HCT116 (cell line): ENCODE results near the gene SHOC2. TPM values are rescaled to one million over a fixed set of nuclear protein-coding genes. Genes with fewer than 3 reads are reported as not detected.

ENCODE experiments used
- ATAC-seq: fragments of 200-7000 bp; cut with Tn5 transposase; 2 replicates; pipeline ENCODE4 v1.9.1; 2020; ENCODE audit warnings: mild to moderate bottlenecking, moderate library complexity
- BruUV-seq: library from RNA; stranded (reverse); fragments of 400-500 nt; replicated peaks from 2 replicates; lab custom pipeline; 2021; lab: Mats Ljungman, UMichigan
- CTCF ChIA-PET: fragments of 300-600 bp; sonication (Branson Sonifier 250); formaldehyde crosslinking; loops from one replicate; lab custom pipeline; 2021; ENCODE audit warnings: antibody characterized with exemption; lab: Charles Lee
- POLR2A ChIA-PET: fragments of 300-600, 350-600 bp; sonication (Branson Sonifier 250); formaldehyde crosslinking; loops from one replicate; lab custom pipeline; 2021; ENCODE audit warnings: antibody characterized with exemption; lab: Charles Lee
- RAD21 ChIA-PET, 2 experiments: fragments of 300-600 bp; sonication (Branson Sonifier 250); formaldehyde crosslinking; loops; one replicate each; lab custom pipeline; 2023; ENCODE audit warnings: low total read pairs in 2 of 2; ENCODE audit not compliant: uncharacterized antibody in 2 of 2, unreplicated experiment in 2 of 2, low non-redundant PET in 1 of 2; lab: Charles Lee
- DNase-seq: peaks from one replicate; pipeline ENCODE4 v3.0.0-alpha.2; 2010; ENCODE audit warnings: low read depth, low spot score
- H2AFZ ChIP-seq: fragments of 200-600 bp; shearing (Covaris generic), sonication (generic); 2 replicates; pipeline ENCODE4 v1.6.1; 2017; ENCODE audit warnings: low read depth, mixed run types, mixed read lengths, antibody characterized with exemption, low read length; ENCODE audit not compliant: poor library complexity, severe bottlenecking
- H3K27ac ChIP-seq: 2 replicates; pipeline ENCODE4 v1.5.1; 2012; ENCODE audit warnings: low read depth, low read length
- H3K27me3 ChIP-seq: fragments of 200-600 bp; sonication (generic); 2 replicates; pipeline ENCODE4 v1.6.1; 2016; ENCODE audit warnings: mixed run types, low read length, mixed read lengths; ENCODE audit not compliant: insufficient read depth
- H3K36me3 ChIP-seq, 2 experiments: fragments of 200-500 bp in 1 of 2; fragments of 200-600 bp in 1 of 2; sonication (Bioruptor generic) in 1 of 2; sonication (generic) in 1 of 2; 2 replicates each; pipeline versions ENCODE4 v1.5.1 to v1.6.1; 2014 to 2016; ENCODE audit warnings: low read length in 2 of 2, inconsistent platforms in 1 of 2, mixed read lengths in 1 of 2, mixed run types in 1 of 2; ENCODE audit not compliant: insufficient read depth in 2 of 2, control insufficient read depth in 1 of 2
- H3K4me1 ChIP-seq, 2 experiments: fragments of 200-600 bp in 1 of 2; sonication (generic) in 1 of 2; 2 replicates each; pipeline versions ENCODE4 v1.5.1 to v1.6.1; 2012 to 2017; ENCODE audit warnings: low read length in 2 of 2, inconsistent platforms in 1 of 2, mild to moderate bottlenecking in 1 of 2, mixed read lengths in 1 of 2, mixed run types in 1 of 2, moderate library complexity in 1 of 2; ENCODE audit not compliant: insufficient read depth in 2 of 2, control insufficient read depth in 1 of 2
- H3K4me2 ChIP-seq: fragments of 200-600 bp; sonication (generic); 2 replicates; pipeline ENCODE4 v1.6.1; 2017; ENCODE audit warnings: mixed run types, low read length, mixed read lengths
- H3K4me3 ChIP-seq, 2 experiments: fragments of 200-600 bp in 1 of 2; sonication (generic) in 1 of 2; replicated peaks in 1 of 2; 2 replicates each; pipeline ENCODE4 v1.5.1; 2011 to 2016; ENCODE audit warnings: low read length in 2 of 2, control low read depth in 1 of 2, low read depth in 1 of 2, mild to moderate bottlenecking in 1 of 2, mixed read lengths in 1 of 2, mixed run types in 1 of 2
- H3K79me2 ChIP-seq: fragments of 200-600 bp; sonication (generic); 2 replicates; pipeline ENCODE4 v1.6.1; 2017; ENCODE audit warnings: mild to moderate bottlenecking, mixed run types, low read length, moderate library complexity, mixed read lengths; ENCODE audit not compliant: insufficient read depth
- H3K9ac ChIP-seq: fragments of 200-600 bp; sonication (generic); 2 replicates; pipeline ENCODE4 v1.6.1; 2016; ENCODE audit warnings: low read length, mixed read lengths
- H3K9me2 ChIP-seq: fragments of 200-600 bp; sonication (generic), shearing (Covaris generic); 2 replicates; pipeline ENCODE4 v1.6.1; 2017; ENCODE audit warnings: mixed run types, mild to moderate bottlenecking, moderate library complexity; ENCODE audit not compliant: insufficient read depth
- H3K9me3 ChIP-seq, 2 experiments: fragments of 200-500 bp in 1 of 2; fragments of 200-600 bp in 1 of 2; sonication (Bioruptor generic) in 1 of 2; sonication (generic) in 1 of 2; 2 replicates each; pipeline ENCODE4 v1.6.1; 2014 to 2017; ENCODE audit warnings: low read length in 2 of 2, mixed read lengths in 2 of 2, inconsistent platforms in 1 of 2, low read depth in 1 of 2, mild to moderate bottlenecking in 1 of 2, mixed run types in 1 of 2, moderate library complexity in 1 of 2; ENCODE audit not compliant: control insufficient read depth in 1 of 2, insufficient read depth in 1 of 2
- H4K20me1 ChIP-seq: fragments of 200-600 bp; sonication (generic), shearing (Covaris generic); 2 replicates; pipeline ENCODE4 v1.6.1; 2017; ENCODE audit warnings: mixed run types, mild to moderate bottlenecking, moderate library complexity; ENCODE audit not compliant: insufficient read depth
- EGR1 ChIP-seq: IDR thresholded peaks from 2 replicates; pipeline ENCODE4 v1.6.1; 2012; ENCODE audit warnings: low read depth
- EZH2 ChIP-seq: fragments of 200-600 bp; sonication (generic); IDR thresholded peaks from 2 replicates; pipeline ENCODE4 v1.6.1; 2017; ENCODE audit warnings: antibody characterized with exemption, mixed run types
- FOSL1 ChIP-seq: IDR thresholded peaks from 2 replicates; pipeline ENCODE4 v1.6.1; 2012; ENCODE audit warnings: low read depth
- RAD21 ChIP-seq: IDR thresholded peaks from 2 replicates; pipeline ENCODE4 v1.6.1; 2012; ENCODE audit warnings: low read depth, mild to moderate bottlenecking
- SIN3A ChIP-seq: IDR thresholded peaks from 2 replicates; pipeline ENCODE4 v1.6.1; 2012; ENCODE audit warnings: low read depth
- TCF7L2 ChIP-seq: IDR thresholded peaks from 2 replicates; pipeline ENCODE4 v1.7.0; 2011; ENCODE audit warnings: borderline replicate concordance, inconsistent platforms; ENCODE audit not compliant: insufficient read depth, insufficient read length; ENCODE audit errors: extremely low read depth
- YY1 ChIP-seq: IDR thresholded peaks from 2 replicates; pipeline ENCODE4 v1.6.1; 2011; ENCODE audit warnings: low read length, low read depth, moderate library complexity, mild to moderate bottlenecking; ENCODE audit not compliant: insufficient replicate concordance; ENCODE audit errors: extremely low read depth
- ZNF274 ChIP-seq: fragments of 200-500 bp; sonication (Bioruptor generic); IDR thresholded peaks from 2 replicates; pipeline ENCODE4 v1.6.1; 2014; ENCODE audit warnings: mild to moderate bottlenecking, low read depth, low read length, inconsistent platforms
- intact Hi-C: fragments of 100-400 bp; cut with micrococcal nuclease; formaldehyde crosslinking; loops from 2 replicates; pipeline ENCODE4 v1.10.0; 2022
- total RNA-seq: library from RNA; stranded (reverse); gene quantifications from one replicate; pipeline ENCODE4 v1.2.1, GENCODE V29; 2021; ENCODE audit not compliant: unreplicated experiment
- TF ChIP-seq, protein P1 (sequence below): IDR thresholded peaks from 2 replicates; pipeline ENCODE4 v1.6.1; 2012; ENCODE audit warnings: low read depth
- TF ChIP-seq, protein P2 (sequence below), 3 experiments: fragments of 200-600 bp in 1 of 3; sonication (generic) in 1 of 3; IDR thresholded peaks in 2 of 3; conservative IDR thresholded peaks in 1 of 3; 2 replicates each; pipeline ENCODE4 v1.5.1; 2012 to 2017; ENCODE audit warnings: low read depth in 2 of 3, low read length in 2 of 3, antibody characterized with exemption in 1 of 3, borderline replicate concordance in 1 of 3, control low read depth in 1 of 3, mild to moderate bottlenecking in 1 of 3, mixed read lengths in 1 of 3, mixed run types in 1 of 3, moderate library complexity in 1 of 3; ENCODE audit not compliant: insufficient read depth in 1 of 3

The SHOC2 gene
- total RNA-seq, 1 experiment from 2014 or later: 39.5 TPM

DNA sequence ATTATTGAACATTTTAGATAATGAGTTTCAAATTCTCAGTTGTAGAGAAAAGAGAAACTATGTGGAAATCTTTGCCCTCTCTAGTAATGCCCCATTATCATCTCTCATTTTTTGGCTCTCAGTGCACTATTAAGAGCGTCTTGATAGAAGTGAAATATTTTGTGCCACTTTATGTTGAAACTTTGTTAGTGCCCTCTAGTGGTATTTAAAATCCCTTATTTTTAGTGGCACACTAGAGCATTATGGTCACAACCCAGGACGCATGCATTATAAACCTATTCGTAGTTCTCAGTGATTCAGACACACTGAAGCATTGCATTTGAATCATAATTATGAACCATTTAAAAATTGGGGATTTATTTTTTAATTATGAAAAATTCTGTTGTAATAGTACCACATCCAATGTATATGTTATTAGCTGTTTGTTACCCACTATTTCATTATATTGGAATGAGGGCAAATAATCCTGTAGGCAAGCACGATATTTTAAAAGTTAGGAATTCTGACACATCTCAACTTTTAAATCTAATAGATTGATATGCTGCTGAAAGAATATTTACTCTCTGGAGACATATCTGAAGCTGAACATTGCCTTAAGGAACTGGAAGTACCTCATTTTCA, 25.7 kb upstream of the SHOC2 start (continued):
- TF ChIP-seq TCF7L2 (no peak), EZH2 (no peak), RAD21 (peak; percentile 77), FOSL1 (0 out of 2 replicates have a peak, but pooled peaks have one; percentile 17), SIN3A (no peak)

DNA sequence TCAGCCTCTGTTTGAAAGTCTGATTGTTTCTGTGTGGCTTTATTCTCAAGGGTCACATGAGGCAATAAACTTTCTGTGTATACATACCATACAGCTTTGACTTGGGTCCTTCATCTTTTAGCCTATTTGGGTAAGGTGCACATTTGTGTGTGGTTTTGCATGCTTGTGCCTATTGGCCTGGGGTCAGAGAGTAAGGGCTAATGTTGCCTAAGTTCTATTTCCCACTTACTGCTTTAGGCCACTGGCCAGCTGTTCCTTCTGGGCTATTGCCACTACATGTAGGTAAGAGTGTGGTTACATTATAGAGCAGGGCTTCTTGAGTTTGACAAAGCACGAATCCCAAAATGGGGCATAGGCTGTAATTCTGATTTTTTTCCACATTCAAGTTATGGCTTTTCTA, 22.2 kb upstream of the SHOC2 start:
- POLR2A ChIA-PET: interaction anchor here (1.0 to 1.2 kb wide), 2 partner anchors 13 to 21 kb away, joined by 3 to 6 read pairs; partner anchors contain the start of gene BBIP1
- H3K36me3 ChIP-seq: no peaks in the 10 kb centered on the region; a peak in 1 of 4 replicates

More for the DNA sequence above, 22.2 kb upstream of the SHOC2 start:
- no peak for DNase-seq
- Histone ChIP-seq H3K9me2 (no peaks in the 10 kb centered on the region), H2AFZ (no peak overlapping the region), H3K4me1 (peaks cover 0 to 7% of the 10 kb centered on the region in 2 experiments; a peak in 2 of 4 replicates), H3K27me3 (no peaks in the 10 kb centered on the region), H3K9ac (no peak overlapping the region), H3K4me3 (no peak overlapping the region), H3K27ac (no peak overlapping the region)
- RAD21 ChIA-PET: no interaction called here
- TF ChIP-seq, protein P1, sequence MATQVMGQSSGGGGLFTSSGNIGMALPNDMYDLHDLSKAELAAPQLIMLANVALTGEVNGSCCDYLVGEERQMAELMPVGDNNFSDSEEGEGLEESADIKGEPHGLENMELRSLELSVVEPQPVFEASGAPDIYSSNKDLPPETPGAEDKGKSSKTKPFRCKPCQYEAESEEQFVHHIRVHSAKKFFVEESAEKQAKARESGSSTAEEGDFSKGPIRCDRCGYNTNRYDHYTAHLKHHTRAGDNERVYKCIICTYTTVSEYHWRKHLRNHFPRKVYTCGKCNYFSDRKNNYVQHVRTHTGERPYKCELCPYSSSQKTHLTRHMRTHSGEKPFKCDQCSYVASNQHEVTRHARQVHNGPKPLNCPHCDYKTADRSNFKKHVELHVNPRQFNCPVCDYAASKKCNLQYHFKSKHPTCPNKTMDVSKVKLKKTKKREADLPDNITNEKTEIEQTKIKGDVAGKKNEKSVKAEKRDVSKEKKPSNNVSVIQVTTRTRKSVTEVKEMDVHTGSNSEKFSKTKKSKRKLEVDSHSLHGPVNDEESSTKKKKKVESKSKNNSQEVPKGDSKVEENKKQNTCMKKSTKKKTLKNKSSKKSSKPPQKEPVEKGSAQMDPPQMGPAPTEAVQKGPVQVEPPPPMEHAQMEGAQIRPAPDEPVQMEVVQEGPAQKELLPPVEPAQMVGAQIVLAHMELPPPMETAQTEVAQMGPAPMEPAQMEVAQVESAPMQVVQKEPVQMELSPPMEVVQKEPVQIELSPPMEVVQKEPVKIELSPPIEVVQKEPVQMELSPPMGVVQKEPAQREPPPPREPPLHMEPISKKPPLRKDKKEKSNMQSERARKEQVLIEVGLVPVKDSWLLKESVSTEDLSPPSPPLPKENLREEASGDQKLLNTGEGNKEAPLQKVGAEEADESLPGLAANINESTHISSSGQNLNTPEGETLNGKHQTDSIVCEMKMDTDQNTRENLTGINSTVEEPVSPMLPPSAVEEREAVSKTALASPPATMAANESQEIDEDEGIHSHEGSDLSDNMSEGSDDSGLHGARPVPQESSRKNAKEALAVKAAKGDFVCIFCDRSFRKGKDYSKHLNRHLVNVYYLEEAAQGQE: no peak
- TF ChIP-seq YY1 (no peak), EGR1 (no peak), SIN3A (no peak), ZNF274 (no peak)
- TF ChIP-seq, protein P2, sequence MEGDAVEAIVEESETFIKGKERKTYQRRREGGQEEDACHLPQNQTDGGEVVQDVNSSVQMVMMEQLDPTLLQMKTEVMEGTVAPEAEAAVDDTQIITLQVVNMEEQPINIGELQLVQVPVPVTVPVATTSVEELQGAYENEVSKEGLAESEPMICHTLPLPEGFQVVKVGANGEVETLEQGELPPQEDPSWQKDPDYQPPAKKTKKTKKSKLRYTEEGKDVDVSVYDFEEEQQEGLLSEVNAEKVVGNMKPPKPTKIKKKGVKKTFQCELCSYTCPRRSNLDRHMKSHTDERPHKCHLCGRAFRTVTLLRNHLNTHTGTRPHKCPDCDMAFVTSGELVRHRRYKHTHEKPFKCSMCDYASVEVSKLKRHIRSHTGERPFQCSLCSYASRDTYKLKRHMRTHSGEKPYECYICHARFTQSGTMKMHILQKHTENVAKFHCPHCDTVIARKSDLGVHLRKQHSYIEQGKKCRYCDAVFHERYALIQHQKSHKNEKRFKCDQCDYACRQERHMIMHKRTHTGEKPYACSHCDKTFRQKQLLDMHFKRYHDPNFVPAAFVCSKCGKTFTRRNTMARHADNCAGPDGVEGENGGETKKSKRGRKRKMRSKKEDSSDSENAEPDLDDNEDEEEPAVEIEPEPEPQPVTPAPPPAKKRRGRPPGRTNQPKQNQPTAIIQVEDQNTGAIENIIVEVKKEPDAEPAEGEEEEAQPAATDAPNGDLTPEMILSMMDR (IDR thresholded peaks at IDR 0.05 in 2 of 3, conservative IDR thresholded peaks at IDR 0.05 in 1 of 3; ENCODE audit: borderline replicate concordance in 1 of 3, insufficient read depth in 1 of 3, low read depth in 2 of 3, low read length in 2 of 3): no peak
- TF ChIP-seq, all 23 proteins: peak for 0
- H3K79me2 ChIP-seq: no peaks in the 10 kb centered on the region
- CTCF ChIA-PET: interaction anchor here (1.1 to 2.1 kb wide), 3 partner anchors 15 to 233 kb away, joined by 3 to 7 read pairs (median 6); partner anchors contain the start of genes BBIP1 and SHOC2
- intact Hi-C loops: no loop called here
- BruUV-seq: no TSS peak
- 0 out of 2 replicates have a peak, but pooled peaks cover 3% of the 10 kb centered on the region for H4K20me1 ChIP-seq
- ATAC-seq: no peak
- no peaks in the 10 kb centered on the region for H3K9me3 ChIP-seq
- H3K4me2 ChIP-seq: no peak overlapping the region
